SHP77 (cell line): ENCODE measurements around the gene UVRAG.

Experiments used
- DNase-seq, 2 experiments: peaks; one replicate each; lab custom pipeline; 2025; lab: John Stamatoyannopoulos, UW

UVRAG gene

GRCh38 chr11:75809991-75810390 lies 5.0 kb upstream of the UVRAG start:
- no peak for DNase-seq

DNA sequence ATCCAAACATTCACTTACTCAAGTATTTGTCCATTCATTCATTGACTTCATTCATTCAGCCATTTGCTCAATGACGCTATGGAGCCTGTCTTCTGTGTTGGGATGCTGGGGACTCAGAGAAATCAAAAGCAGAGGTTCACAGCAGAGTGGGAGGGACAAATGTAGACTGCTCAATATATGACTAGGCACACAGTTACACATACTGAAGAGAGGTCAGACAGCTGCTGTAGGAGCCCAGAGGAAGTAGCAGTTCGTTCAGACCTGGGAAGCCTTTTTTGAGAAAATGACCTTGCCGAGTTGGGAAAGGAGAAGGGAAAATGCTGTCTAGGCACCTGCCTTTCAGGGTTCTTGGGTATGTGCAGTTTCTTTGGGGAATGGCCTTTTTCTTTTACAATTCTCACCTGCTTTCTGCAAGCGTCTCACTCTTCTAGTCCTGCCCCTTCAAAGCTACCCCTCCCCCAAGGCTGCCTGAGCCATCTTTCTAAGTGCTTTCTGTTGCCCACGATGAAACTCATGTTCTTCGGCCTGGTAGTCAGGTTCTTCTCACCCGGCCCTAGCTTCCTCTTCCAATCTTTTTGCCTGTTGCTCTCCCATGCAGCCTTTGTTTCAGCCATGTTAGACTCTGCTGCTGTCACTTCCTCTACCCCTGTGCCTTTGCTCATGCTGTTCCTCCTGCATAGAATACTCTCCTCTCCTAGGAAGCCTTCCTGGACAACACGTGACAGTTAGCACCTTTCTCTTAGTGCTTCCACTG lies 4.2 kb upstream of the UVRAG start:
- no peak for DNase-seq

- no peak for DNase-seq
Measured at GRCh38 chr11:75811485-75811884, 3.5 kb upstream of the UVRAG start.

DNA sequence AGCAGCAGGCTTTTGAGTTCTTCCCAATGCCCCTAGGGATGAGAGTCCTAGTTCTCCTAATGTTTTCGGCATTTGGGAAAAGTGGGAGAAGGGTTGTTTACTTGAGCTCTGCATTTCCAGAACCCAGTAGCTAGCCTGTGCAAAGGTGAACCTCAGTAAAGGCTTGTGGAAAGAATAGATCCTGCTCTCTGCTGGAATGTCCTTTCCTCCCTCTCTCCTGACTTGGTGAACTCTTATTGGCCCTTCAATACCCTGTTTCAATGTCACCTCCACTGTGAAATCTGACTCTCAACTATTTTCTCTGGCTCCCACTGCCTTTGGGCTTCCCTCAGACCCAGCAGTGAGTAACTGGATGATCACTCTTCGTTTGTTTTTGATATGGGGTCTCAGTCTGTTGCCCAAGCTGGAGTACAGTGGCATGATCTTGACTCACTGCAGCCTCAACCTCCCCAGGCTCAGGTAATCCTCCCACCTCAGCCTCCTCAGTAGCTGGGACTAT lies 2.4 kb upstream of the UVRAG start:
- no peak for DNase-seq

DNA sequence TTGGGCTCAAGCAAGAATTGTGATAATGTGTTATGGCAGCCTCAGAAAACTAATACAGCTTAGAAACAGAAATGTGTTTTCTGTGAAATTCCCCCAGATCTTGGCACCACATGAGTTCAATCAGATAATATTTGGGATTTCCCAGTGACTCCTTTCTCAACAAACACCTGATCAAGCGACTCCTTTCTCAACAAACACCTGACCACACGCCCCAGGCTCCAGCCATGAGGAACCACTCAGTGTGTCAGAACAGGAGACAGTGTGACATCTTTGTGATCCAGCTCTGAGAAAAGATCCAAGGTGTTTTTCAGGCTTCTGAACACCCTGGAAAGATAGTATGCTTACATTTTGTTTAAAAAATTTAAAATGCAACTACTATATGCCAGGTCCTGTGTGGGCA lies 1.9 kb upstream of the UVRAG start:
- no peak for DNase-seq

GRCh38 chr11:75813622-75814039 lies 1.4 kb upstream of the UVRAG start:
- DNase-seq = peak in 1 of 2 experiments; percentile 22

- DNase-seq = no peak
Measured at GRCh38 chr11:75814363-75814676, 690 bp upstream of the UVRAG start.

- DNase-seq = peak; percentile 49 to 60
Measured at GRCh38 chr11:75815345-75816168, 547 bp downstream of the UVRAG start.

DNA sequence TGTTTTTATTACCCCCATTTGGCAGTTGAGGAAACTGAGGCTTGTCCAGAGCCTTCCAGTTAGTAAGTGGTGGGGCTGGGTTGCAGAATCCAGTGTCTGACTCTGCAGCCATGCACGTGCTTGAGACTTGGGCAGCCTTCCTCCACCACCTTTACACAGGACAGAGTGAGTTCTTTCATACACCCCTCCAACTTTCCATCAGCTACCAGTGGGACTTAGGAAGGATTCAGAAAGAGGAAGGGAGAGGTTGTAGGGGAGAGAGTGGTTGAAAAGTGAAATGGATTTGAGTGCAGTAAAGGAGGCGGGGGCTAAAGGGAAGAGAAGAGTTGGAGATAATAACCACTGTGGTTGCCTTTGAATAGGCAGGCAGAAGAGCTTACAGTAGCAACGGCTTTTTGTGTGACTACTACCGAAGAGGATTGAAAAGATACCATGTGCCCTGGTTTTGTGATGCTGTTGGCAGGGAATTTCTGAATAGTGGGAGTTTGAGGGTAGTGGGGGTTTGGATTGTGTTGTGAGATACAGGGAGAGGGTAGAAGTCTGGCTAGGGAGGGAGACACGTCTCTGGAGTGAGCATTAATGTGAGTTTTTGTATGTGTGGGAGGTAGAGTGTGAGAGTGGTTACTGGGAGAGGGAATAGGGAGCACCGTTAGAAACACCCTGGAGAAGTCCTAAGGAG lies 1.7 kb downstream of the UVRAG start:
- DNase-seq = no peak

DNA sequence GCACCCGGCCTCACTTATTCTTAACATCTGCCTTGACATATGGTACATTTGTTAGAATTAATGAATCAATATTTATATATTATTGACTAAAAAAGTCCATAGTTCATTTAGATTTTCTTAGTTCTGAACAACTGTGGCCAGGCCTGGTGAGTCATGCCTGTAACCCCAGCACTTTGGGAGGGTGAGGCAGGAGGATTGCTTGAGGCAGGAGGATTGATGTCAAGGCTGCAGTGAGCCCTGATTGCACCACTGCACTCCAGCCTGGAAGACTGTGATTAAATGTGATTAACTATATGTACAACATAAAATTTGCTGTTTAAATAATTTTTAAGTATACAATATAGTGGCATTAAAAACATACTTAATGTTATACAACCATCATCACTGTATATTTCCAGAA lies 5.6 kb downstream of the UVRAG start:
- no peak for DNase-seq

- DNase-seq = no peak
Measured at GRCh38 chr11:75821202-75821601, 6.2 kb downstream of the UVRAG start.

DNA sequence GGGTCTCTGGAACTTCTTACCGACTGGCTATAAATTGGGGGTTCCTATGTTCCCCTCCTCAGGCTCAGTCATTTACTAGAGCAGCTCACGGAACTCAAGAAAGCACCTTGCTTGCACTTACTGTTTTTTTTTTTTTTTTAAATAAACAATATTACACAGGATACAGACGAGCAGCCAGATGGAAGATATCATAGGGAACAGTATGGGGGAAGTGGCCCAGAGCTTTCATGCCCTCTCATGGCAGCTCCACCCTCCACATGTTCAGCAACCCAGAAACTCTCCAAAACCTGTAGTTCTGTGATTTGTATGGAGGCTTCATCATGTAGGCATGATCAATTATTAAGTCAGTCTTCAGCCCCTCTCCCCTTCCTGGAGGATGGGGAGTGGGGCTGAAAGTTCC lies 7.5 kb downstream of the UVRAG start:
- no peak for DNase-seq

DNA sequence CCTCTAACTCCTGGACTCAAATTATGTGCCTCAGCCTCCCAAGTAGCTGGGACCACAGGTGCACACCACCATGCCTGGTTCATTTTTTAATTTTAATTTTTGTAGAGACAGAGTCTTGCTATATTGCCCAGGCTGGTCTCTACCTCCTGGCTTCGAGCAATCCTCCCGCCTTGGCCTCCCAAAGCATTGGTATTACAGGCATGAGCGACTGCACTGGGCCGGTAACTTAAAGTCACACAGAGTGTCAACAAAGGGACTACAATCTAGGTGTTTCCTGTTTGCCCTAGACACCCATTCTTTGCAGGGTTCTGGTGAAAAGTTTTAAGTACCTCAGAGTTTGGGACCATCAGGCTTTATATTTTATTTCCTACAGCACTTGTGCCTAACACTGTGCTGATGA lies 8.4 kb downstream of the UVRAG start:
- no peak for DNase-seq

- DNase-seq = no peak
Measured at GRCh38 chr11:75823946-75824345, 8.9 kb downstream of the UVRAG start.

DNA sequence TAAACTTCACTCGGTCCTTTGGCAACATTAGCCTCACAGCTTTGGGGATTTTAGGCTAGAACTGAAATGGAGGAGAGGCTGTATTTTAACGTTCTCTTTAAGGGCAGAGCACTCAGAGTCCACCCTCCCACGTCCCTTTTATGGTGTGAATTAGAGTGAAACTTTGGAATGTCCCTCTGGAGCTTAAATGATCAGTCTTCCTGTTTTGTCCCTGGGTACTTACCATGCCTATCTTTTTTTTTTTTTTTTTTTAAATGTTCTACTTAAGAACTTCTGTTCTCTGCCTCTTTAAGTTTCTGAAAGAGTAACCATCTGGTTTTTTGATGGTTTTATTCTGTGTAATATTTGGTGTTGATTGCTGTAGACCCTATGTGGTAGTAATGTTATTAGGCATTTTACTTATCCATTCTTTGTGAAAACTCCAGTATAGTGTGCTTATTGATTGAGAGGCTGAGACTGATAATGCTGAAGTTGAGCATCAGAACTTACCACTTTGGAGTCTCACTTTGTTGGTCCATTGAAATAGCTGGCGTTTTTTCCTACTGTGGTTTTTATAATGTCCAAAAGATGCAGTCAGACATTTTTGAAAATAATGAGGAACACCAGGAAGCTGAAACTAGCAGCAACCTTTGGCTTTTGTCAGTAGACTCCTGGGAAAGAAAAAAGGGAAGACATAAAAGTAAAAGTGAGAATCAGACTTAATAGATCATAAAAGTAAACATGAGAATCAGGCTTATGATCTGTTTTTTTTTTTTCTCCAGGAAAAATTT lies 11.6 kb downstream of the UVRAG start:
- DNase-seq = no peak

DNA sequence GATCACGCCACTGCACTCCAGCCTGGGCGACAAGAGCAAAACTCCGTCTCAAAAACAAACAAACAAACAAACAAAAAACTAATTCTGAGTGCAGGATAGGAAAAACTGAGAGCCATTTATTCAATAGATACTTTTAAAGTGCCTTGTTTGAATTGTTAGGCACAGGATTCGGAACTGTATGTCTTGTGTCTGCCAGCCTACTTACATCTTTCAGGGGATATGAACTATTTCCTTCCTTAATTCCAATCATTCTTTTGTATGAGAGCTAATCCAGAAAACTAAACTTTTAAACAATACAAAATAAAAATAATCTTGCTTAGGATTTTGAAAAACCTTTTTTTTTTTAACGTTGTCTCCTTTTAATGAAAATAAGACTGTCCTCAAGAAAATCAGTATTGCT lies 12.6 kb downstream of the UVRAG start:
- no peak for DNase-seq

DNA sequence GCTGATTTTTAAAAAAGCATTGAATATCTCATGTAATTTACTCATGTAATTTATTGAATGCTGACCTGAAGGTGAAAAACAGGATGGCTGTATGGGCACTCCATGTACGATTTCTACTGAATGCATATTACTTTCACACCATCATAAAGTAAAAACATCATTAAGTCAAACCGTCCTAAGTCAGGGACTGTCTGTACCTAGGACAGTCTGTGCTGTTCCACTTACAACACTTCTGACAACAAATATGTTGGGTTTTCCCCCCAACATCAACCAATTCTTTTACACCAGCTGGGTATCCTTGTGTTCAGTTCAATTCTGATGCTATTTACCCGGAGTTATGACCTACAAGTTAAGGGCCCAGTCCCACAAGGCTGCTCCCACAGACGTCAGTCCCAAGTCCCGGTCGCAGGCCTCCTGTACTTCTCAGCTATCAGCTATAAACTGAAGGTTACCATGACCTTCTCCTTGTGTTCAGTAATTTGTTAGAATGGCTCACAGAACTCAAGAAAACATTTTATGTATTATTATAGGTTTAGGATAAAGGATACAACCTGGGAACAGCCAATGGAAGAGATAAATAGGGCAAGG lies 17.0 kb downstream of the UVRAG start:
- no peak for DNase-seq

DNA sequence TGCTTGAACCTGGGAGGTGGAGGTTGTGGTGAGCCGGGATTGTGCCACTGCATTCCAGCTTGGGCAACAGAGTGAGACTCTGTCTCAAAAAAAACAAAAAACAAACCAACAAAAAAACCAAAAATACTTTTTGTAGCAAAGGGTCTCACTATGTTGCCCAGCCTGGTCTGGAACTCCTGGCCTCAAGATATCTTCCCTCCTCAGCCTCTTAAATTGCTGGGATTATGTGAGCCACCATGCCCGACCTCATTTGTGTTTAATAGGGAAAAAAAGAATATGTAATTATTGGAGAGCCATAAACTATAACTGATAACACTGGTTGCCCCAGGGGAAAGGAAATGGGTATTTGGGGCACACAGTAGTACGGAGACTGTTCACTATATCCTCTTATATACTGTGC lies 19.7 kb downstream of the UVRAG start:
- DNase-seq = no peak

GRCh38 chr11:75836417-75836816 lies 21.4 kb downstream of the UVRAG start:
- DNase-seq = no peak

- DNase-seq = no peak
Measured at GRCh38 chr11:75839851-75840250, 24.8 kb downstream of the UVRAG start.

- no peak for DNase-seq
Measured at GRCh38 chr11:75840522-75840921, 25.5 kb downstream of the UVRAG start.

- DNase-seq = no peak
Measured at GRCh38 chr11:75841739-75842138, 26.7 kb downstream of the UVRAG start.
